ENCODE measurements around the gene AQP2.

The AQP2 gene

GRCh38 chr12:49972129-49972528, 21.6 kb downstream of the AQP2 start:
- ATAC-seq (replicated peaks) (no peak), DNase-seq (no peak)
- Mint-ChIP-seq H3K27ac (peak overlapping the region; percentile 59), H3K27me3 (peaks cover 1% of the 10 kb centered on the region in 2 donors), H3K36me3 (no peaks in the 10 kb centered on the region), H3K9me3 (no peaks in the 10 kb centered on the region), H3K4me1 (peaks cover 1 to 2% of the 10 kb centered on the region in 2 donors), H3K4me3 (no peak overlapping the region)

- Mint-ChIP-seq H3K27ac (peak within 1 kb of the TSS; percentile 59), H3K36me3 (no peaks in the 10 kb centered on the region), H3K9me3 (no peaks in the 10 kb centered on the region), H3K27me3 (no peaks in the 10 kb centered on the region), H3K4me3 (no peak within 1 kb of the TSS), H3K4me1 (no peaks in the 10 kb centered on the region)
- ATAC-seq (replicated peaks), result no peak
- DNase-seq, result no peak
Observed at GRCh38 chr12:49972641-49973360, 22.3 kb downstream of the AQP2 start, which contains the start of gene AQP6. AQP6 (plus strand) TSS chr12:49972947; CDS start chr12:49973174, 227 bp downstream.

- Mint-ChIP-seq H3K27ac (peak overlapping the region; percentile 20), H3K36me3 (no peaks in the 10 kb centered on the region), H3K27me3 (no peaks in the 10 kb centered on the region), H3K4me1 (no peaks in the 10 kb centered on the region), H3K4me3 (no peak overlapping the region), H3K9me3 (no peaks in the 10 kb centered on the region)
- ATAC-seq (replicated peaks) (no peak), DNase-seq (no peak)
Observed at GRCh38 chr12:49973361-49973830, 22.9 kb downstream of the AQP2 start.

- no peak overlapping the region for H3K4me3 Mint-ChIP-seq
- H3K9me3 Mint-ChIP-seq, result no peaks in the 10 kb centered on the region
- H3K27me3 Mint-ChIP-seq, result no peaks in the 10 kb centered on the region
- no peaks in the 10 kb centered on the region for H3K36me3 Mint-ChIP-seq
- no peak overlapping the region for H3K27ac Mint-ChIP-seq
- ATAC-seq (replicated peaks) (no peak), DNase-seq (no peak)
- no peaks in the 10 kb centered on the region for H3K4me1 Mint-ChIP-seq
Observed at GRCh38 chr12:49974231-49974675, 23.7 kb downstream of the AQP2 start.

- ATAC-seq (replicated peaks), result no peak
- Mint-ChIP-seq H3K27me3 (no peaks in the 10 kb centered on the region), H3K4me1 (no peaks in the 10 kb centered on the region), H3K9me3 (no peaks in the 10 kb centered on the region), H3K27ac (no peak overlapping the region), H3K4me3 (no peak overlapping the region), H3K36me3 (no peaks in the 10 kb centered on the region)
- no peak for DNase-seq
Observed at GRCh38 chr12:49974677-49975317, 24.3 kb downstream of the AQP2 start.

GRCh38 chr12:49975318-49975761, 24.8 kb downstream of the AQP2 start:
- H3K9me3 Mint-ChIP-seq, result no peaks in the 10 kb centered on the region
- no peaks in the 10 kb centered on the region for H3K36me3 Mint-ChIP-seq
- H3K4me1 Mint-ChIP-seq, result no peaks in the 10 kb centered on the region
- H3K4me3 Mint-ChIP-seq, result no peak overlapping the region
- ATAC-seq (replicated peaks) (no peak), DNase-seq (no peak)
- no peaks in the 10 kb centered on the region for H3K27me3 Mint-ChIP-seq
- H3K27ac Mint-ChIP-seq, result no peak overlapping the region

GRCh38 chr12:49976557-49976956, 26.0 kb downstream of the AQP2 start:
- no peak overlapping the region for H3K27ac Mint-ChIP-seq
- H3K27me3 Mint-ChIP-seq, result no peaks in the 10 kb centered on the region
- ATAC-seq (replicated peaks), result no peak
- H3K4me1 Mint-ChIP-seq, result no peaks in the 10 kb centered on the region
- no peaks in the 10 kb centered on the region for H3K9me3 Mint-ChIP-seq
- no peaks in the 10 kb centered on the region for H3K36me3 Mint-ChIP-seq
- DNase-seq, result no peak
- H3K4me3 Mint-ChIP-seq, result no peak overlapping the region

- no peak overlapping the region for H3K4me3 Mint-ChIP-seq
- ATAC-seq (replicated peaks) (no peak), DNase-seq (no peak)
- no peaks in the 10 kb centered on the region for H3K4me1 Mint-ChIP-seq
- no peaks in the 10 kb centered on the region for H3K36me3 Mint-ChIP-seq
- no peaks in the 10 kb centered on the region for H3K9me3 Mint-ChIP-seq
- no peaks in the 10 kb centered on the region for H3K27me3 Mint-ChIP-seq
- H3K27ac Mint-ChIP-seq, result no peak overlapping the region
Observed at GRCh38 chr12:49978125-49978524, 27.6 kb downstream of the AQP2 start.

- Mint-ChIP-seq H3K4me3 (no peak overlapping the region), H3K9me3 (no peaks in the 10 kb centered on the region), H3K27me3 (no peaks in the 10 kb centered on the region), H3K27ac (no peak overlapping the region), H3K4me1 (no peaks in the 10 kb centered on the region), H3K36me3 (no peaks in the 10 kb centered on the region)
- no peak for DNase-seq
- no peak for ATAC-seq (replicated peaks)
Observed at GRCh38 chr12:49979016-49979586, 28.6 kb downstream of the AQP2 start.

- H3K4me3 Mint-ChIP-seq, result no peak overlapping the region
- ATAC-seq (replicated peaks) (no peak), DNase-seq (no peak)
- H3K36me3 Mint-ChIP-seq, result no peaks in the 10 kb centered on the region
- no peaks in the 10 kb centered on the region for H3K9me3 Mint-ChIP-seq
- H3K27me3 Mint-ChIP-seq, result no peaks in the 10 kb centered on the region
- H3K27ac Mint-ChIP-seq, result no peak overlapping the region
- no peaks in the 10 kb centered on the region for H3K4me1 Mint-ChIP-seq
Observed at GRCh38 chr12:49979791-49980190, 29.3 kb downstream of the AQP2 start.

- H3K9me3 Mint-ChIP-seq, result no peaks in the 10 kb centered on the region
- no peak overlapping the region for H3K27ac Mint-ChIP-seq
- H3K4me1 Mint-ChIP-seq, result peaks cover 3 to 7% of the 10 kb centered on the region in 2 donors
- DNase-seq (no peak), ATAC-seq (replicated peaks) (no peak)
- no peak overlapping the region for H3K4me3 Mint-ChIP-seq
- no peaks in the 10 kb centered on the region for H3K27me3 Mint-ChIP-seq
- H3K36me3 Mint-ChIP-seq, result peaks cover 0 to 1% of the 10 kb centered on the region in 2 donors
Observed at GRCh38 chr12:49980501-49981349, 30.2 kb downstream of the AQP2 start.

- Mint-ChIP-seq H3K27me3 (no peaks in the 10 kb centered on the region), H3K36me3 (peaks cover 6 to 10% of the 10 kb centered on the region in 2 donors), H3K27ac (peak overlapping the region; percentile 22), H3K9me3 (peaks cover 2 to 4% of the 10 kb centered on the region in 2 donors), H3K4me3 (no peak overlapping the region), H3K4me1 (peaks cover 3 to 15% of the 10 kb centered on the region in 2 donors)
- no peak for DNase-seq
- ATAC-seq (replicated peaks), result no peak
Observed at GRCh38 chr12:49982246-49983087, 31.9 kb downstream of the AQP2 start.

- no peak overlapping the region for H3K27ac Mint-ChIP-seq
- DNase-seq, result no peak
- peaks cover 8 to 14% of the 10 kb centered on the region in 2 donors for H3K36me3 Mint-ChIP-seq
- peaks cover 3 to 15% of the 10 kb centered on the region in 2 donors for H3K4me1 Mint-ChIP-seq
- peaks cover 2 to 4% of the 10 kb centered on the region in 2 donors for H3K9me3 Mint-ChIP-seq
- ATAC-seq (replicated peaks), result no peak
- no peak overlapping the region for H3K4me3 Mint-ChIP-seq
- no peaks in the 10 kb centered on the region for H3K27me3 Mint-ChIP-seq
Observed at GRCh38 chr12:49983892-49984291, 33.4 kb downstream of the AQP2 start.

Measured in stimulated activated naive B cell treated with anti-CD40 and anti-IgM and Interleukin-4, amounts not matched to agents 10 μg/mL and 1 μg/mL and 100 μg/mL, for 72 hours (primary cell).